PFSK-1 (cell line): Measurements from ENCODE around the gene HDAC11.

Source experiments
- FOXP2 ChIP-seq: optimal IDR thresholded peaks from 2 replicates; pipeline ENCODE3; 2011; ENCODE audit warnings: borderline replicate concordance, control low read depth, inconsistent platforms; ENCODE audit not compliant: insufficient read depth; ENCODE audit errors: extremely low read length, extremely low read depth
- POLR2AphosphoS5 ChIP-seq: IDR thresholded peaks from 2 replicates; pipeline ENCODE4 v1.6.1; 2012; ENCODE audit warnings: low read depth, mild to moderate bottlenecking, control low read depth, low read length, moderate library complexity
- REST ChIP-seq, 2 experiments: IDR thresholded peaks; 2 replicates each; pipeline versions ENCODE4 v1.6.1 to v1.8.0; 2011 to 2012; ENCODE audit warnings: low read depth in 2 of 2, low read length in 2 of 2, control low read depth in 1 of 2, inconsistent platforms in 1 of 2, mild to moderate bottlenecking in 1 of 2, moderate library complexity in 1 of 2; ENCODE audit not compliant: insufficient read depth in 1 of 2
- SIN3A ChIP-seq: IDR thresholded peaks from 2 replicates; pipeline ENCODE4 v1.6.1; 2012; ENCODE audit warnings: mild to moderate bottlenecking, low read length, moderate library complexity, borderline replicate concordance; ENCODE audit not compliant: insufficient read depth
- TAF1 ChIP-seq: IDR thresholded peaks from 2 replicates; pipeline ENCODE4 v1.6.1; 2012; ENCODE audit warnings: low read length, control low read depth, borderline replicate concordance; ENCODE audit not compliant: insufficient read depth

HDAC11 gene

DNA sequence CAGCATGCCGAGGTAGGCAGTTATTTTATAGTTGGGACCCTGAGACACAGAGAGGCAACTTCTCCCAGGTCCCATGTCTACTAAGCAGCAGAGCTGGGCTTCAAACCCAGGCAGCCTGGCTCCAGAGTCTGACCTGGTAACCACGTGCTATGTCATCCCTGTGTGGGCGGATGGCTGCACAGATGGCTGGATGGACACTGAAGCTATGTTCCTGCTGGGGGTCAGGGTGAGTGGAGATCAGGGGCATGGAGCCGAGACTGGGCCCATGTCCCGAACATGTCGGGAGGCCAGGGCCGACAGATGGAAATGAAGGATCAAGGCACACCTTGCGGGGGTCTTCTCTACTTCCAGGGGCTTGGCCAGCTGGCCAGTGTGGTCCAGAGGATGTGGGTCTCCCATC, 59.6 kb downstream of the HDAC11 start:
- TF ChIP-seq SIN3A (no peak), FOXP2 (no peak), POLR2AphosphoS5 (no peak), TAF1 (no peak), REST (IDR thresholded peaks at IDR 0.05; ENCODE audit: insufficient read depth in 1 of 2, low read depth in 2 of 2, low read length in 2 of 2) (no peak)

DNA sequence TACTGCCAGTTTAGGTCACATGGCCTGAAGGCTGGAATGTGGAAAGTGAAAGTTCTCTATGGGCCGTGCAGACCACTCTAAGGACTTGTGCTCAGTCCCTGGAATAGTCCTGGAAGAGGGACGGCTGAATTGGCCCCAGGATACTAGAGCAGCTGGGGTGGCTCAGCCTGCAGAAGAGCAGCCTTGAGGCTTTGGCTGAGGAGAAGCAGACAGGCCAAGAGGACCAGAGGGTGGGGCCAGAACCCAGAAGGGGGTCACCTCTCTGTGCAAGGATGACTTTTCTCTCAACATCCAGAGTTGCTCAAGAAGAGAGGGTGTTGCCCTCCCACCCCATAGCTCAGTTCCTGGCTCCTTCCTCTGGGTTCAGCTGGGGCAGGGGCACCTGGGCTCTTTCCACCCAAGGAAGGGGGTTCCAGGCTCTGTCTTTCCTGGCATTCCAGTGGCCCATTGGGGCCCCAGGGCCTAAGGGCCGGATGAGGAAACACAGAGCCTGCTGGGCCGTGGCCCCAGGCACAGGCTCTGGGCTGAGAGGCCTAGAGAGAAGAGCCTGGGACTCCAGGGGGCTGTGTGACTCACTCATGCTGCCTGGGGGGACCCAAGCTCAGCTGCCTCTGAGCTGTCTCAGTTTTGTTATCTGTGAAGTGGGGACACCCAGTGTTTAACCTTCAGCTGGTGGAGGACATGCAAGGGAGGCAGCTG, 60.3 kb downstream of the HDAC11 start:
- TF ChIP-seq FOXP2 (no peak), REST (IDR thresholded peaks at IDR 0.05; ENCODE audit: insufficient read depth in 1 of 2, low read depth in 2 of 2, low read length in 2 of 2) (no peak), SIN3A (no peak), TAF1 (no peak), POLR2AphosphoS5 (no peak)

GRCh38 chr3:13541691-13542090, 61.6 kb downstream of the HDAC11 start:
- TF ChIP-seq TAF1: no peak
- no peak for TF ChIP-seq POLR2AphosphoS5
- no peak for TF ChIP-seq FOXP2
- TF ChIP-seq REST (IDR thresholded peaks at IDR 0.05; ENCODE audit: insufficient read depth in 1 of 2, low read depth in 2 of 2, low read length in 2 of 2): no peak
- no peak for TF ChIP-seq SIN3A

- no peak for TF ChIP-seq TAF1
- no peak for TF ChIP-seq SIN3A
- no peak for TF ChIP-seq POLR2AphosphoS5
- no peak for TF ChIP-seq REST (IDR thresholded peaks at IDR 0.05; ENCODE audit: insufficient read depth in 1 of 2, low read depth in 2 of 2, low read length in 2 of 2)
- no peak for TF ChIP-seq FOXP2
These were observed 62.0 kb downstream of the HDAC11 start for GRCh38 chr3:13542142-13542541.

GRCh38 chr3:13543253-13543652, 63.1 kb downstream of the HDAC11 start:
- no peak for TF ChIP-seq FOXP2
- TF ChIP-seq TAF1: no peak
- no peak for TF ChIP-seq REST (IDR thresholded peaks at IDR 0.05; ENCODE audit: insufficient read depth in 1 of 2, low read depth in 2 of 2, low read length in 2 of 2)
- no peak for TF ChIP-seq SIN3A
- no peak for TF ChIP-seq POLR2AphosphoS5
